GM18868 (cell line): ENCODE data around the gene SNRPA1.

Experiments used
- ATAC-seq: cut with Tn5 transposase; IDR thresholded peaks from one replicate; pipeline ENCODE4 v1.9.1; 2021; ENCODE audit warnings: mild to moderate bottlenecking, moderate library complexity; ENCODE audit not compliant: unreplicated experiment

The SNRPA1 gene

DNA sequence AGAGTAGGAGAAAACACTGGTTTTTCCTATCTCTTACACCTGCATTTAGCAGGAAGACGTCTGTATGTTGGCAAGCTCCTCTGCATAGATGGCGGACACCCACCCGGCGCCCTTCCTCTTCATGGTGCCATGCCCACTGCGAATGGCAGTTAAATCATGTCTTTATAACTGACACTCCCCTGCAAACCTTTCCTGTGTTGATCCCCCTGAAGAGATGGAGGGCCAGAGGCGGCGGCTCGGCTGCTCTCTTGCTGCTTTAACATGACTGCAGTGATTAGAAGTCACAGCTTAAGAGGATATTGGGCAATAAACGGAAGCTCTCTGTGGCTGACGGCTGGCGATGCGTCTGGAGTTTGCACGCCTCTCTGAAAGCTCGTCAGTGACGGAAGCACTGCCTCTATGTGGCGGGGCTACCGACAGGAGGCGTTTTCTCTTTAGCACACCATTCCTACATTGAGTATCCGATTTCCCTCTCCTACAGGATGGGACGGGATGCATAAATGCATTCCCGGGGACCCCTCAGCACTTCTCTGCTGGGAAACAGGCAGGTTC lies 25.5 kb upstream of the SNRPA1 start:
- ATAC-seq = no peak

DNA sequence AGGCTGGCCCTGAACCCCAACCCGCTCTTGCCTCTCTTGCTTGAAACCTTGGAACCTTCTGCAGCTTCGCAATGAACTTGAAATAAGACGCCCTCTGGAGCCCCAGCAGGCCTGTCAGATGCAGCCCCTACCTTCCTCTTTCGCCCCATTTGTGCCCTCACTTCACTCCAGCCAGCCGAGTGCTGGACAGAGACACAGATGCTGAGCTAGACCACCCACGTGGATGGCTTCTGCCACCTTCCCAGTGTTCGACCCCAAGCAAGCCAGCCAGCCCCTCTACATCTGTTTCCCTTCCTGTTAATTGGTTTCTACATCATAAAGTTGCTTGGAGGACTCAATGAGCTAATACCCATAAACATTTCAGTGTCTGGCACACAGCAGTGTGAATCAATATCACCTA lies 23.8 kb upstream of the SNRPA1 start:
- no peak for ATAC-seq

DNA sequence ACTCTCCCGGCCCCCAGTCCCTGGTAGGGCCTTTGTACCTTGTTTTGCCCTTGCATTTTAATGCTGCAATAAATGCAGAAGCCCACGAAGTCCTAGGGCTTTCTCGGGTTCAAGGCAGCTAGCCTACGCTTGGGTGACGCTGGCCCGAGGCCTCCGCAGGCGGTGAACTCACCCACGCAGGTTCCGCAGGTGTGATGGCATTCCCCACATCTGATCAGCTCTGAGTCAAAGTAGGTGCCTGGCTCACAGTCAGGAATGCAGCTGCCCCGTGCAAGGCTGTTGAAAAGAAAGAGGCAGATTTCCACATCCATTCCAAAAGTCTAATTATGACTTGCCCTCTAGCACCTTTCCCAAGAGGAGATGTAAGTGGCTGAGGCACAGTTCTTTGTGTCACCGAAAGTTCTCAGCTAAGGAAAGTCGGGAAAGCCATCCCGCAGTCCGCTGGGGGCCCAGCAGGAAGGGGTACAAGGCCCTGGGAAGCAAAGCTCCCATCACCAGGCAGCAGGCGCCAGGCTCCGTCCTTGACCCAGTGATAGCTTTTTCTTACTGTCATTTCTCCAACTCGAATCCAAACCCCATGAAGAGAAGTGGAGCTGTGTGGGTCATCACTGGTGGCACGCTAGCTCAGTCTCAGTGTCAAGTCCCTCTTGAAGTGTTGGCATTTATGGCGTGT lies 23.2 kb upstream of the SNRPA1 start:
- ATAC-seq = no peak

DNA sequence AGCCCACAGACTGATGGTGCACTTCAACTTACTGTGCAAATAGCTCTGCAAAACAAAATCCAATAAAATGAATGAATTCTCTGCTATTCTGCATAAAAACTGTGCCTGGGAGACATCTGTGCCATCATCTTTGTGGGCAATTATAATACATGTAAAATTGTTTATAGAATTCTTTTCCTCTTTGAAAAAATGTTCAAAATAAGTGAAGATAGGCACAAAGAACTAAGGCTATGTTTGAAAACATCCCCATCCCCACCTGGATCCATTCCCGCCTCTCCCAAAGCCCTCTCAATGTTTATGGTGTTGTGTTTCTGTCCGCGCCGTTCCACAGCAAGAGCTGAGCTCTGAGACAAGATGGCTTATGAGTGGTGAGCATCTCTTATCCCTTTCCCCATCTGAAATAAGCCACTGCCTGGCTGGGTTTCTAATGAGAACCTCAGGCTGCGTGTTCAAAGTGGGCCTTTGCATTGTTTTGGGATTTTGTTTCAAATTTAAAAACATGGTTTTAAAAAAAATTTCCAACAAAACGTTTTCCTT lies 22.4 kb upstream of the SNRPA1 start:
- no peak for ATAC-seq

DNA sequence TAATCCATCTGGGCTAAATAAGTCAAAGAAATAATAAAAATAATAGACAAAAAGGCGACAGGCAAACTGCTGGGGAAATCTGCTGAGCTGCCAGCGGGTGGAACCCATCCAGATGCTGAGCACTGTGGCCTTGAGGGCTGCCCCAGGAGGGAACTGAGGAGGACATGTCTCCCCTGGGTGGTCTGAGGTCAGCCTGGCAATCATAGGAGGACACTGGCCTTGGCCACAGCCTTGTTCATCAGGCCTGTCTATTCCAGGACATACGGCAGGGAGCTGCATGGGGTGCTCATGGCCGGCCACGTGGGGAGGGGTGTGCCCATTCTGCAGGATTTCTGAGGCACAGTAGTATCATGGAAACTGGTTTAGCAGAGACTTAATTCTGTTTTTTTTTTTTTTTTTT lies 21.5 kb upstream of the SNRPA1 start:
- ATAC-seq = no peak

DNA sequence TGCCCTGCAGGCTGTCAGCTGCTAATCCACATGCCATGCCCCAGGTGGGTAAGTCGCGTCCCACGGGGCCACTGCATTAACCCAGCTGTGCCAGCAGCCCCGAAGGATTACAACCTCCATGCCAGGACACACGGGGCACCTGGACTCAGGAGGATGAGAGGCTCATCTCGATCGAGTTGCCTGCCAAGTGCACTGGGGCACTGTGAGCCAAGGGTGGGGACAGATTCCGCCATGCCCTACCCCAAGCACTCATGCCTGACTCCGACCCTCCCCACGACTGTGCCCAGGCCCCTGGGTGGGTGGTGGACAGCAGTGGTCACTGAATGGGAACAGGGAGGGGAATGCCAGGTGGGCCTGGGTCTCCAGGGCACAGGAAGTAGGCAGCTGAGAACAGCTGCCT lies 20.7 kb upstream of the SNRPA1 start:
- ATAC-seq = no peak

DNA sequence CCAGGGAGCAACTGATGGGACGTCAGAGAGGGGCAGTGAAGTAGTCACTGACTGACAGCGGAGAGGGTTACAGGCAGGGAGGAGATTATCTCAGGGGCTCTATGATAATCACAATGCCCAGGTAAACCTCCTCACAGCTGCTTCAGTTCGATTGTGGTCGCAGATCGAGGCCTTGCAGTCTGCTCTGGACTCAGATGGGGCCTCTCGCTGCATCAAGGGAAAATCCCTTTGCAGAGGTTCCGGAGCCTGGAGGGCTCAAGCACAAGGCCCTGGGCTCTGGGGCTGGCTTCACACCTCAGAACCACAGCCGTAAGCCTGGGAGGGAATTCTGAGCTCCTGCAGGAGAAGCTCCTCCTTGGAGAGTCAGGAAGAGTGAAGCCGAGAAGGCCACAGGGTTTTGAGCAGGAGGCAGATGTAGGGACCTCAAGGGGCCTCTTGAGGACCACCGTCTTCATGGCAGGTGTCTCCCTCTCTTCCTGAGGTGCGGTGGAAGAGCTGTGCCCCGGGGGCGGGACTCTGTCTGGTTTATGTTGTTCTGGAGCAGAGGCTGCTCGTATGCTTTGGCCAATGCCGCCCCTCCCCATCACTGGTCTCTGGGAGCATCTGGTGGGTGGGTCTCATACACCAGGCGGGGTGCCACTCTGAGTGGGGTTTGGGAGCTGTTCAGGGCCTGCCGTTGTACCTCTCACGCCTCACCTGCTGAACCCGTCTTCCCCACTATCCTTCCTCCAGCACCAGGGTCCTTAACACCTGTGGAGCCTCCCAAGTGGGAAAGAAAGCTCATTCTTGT lies 19.5 kb upstream of the SNRPA1 start:
- ATAC-seq = no peak

DNA sequence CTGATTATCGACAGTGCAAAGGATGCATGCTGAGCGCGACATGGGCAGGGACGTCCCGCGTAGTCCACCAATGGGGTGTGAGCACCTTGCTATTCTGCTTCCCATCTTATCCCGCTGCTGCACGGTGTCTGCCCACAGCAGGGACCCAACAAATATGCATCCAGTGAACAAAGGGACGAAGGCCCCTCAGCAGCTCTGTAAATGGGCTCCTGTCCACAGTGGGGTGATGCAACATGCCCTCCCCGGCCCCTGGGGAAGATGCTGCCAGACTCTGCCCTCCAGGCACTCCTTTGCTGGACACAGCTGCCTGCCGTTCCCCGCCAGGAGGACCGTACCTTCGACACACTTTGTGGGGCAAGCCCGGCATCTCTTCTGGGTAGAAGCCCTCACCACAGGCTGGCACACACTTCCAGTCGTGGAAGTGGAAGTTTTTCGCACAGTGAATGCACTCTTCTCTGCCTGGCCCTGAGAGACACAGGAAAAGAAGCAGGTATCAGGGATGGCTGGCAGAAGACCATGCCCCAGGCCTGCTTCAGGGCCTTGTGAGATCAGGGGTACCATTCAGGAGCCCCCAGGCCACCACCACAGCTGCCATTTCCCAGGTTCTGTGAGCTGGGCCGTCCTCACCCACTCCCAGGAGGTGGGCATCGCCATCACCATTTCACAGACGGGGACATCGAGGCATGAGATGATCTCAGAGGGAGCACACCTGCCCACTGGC lies 18.2 kb upstream of the SNRPA1 start:
- ATAC-seq = no peak

DNA sequence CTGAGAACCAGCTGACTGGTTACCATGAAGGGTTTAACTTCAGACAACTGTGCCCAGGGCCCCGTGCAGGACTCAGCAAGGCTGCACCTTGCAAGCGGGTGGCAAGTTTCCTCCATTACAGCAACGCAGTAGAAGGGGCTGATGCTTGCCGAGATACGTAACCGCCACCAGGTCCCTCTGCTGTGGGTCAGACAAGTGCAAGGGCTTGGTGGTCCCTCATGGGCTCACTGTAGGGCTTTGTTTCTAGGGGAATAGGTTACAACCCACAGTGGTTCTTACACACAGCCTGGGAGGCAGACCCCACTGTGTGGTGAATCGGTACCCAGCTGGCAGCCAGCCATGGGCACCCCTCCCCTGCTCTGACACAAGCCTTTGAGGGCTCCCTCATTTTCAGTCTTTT lies 15.5 kb upstream of the SNRPA1 start:
- ATAC-seq = no peak

DNA sequence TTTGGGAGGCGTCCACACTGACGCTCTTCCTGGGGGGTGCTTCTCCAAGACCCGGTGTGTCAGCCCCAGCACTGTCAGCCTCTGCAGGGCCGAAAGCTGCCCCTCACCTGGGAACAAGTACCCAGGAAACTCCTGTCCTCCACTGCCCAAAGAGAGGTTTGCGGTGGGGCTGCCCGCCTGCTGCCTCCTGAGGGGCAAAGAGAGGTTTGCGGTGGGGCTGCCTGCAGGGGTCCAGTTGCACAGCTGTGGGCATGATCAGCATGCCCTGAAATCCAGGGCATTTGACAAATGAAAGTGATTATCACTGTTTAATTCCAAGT lies 15.1 kb upstream of the SNRPA1 start:
- no peak for ATAC-seq

DNA sequence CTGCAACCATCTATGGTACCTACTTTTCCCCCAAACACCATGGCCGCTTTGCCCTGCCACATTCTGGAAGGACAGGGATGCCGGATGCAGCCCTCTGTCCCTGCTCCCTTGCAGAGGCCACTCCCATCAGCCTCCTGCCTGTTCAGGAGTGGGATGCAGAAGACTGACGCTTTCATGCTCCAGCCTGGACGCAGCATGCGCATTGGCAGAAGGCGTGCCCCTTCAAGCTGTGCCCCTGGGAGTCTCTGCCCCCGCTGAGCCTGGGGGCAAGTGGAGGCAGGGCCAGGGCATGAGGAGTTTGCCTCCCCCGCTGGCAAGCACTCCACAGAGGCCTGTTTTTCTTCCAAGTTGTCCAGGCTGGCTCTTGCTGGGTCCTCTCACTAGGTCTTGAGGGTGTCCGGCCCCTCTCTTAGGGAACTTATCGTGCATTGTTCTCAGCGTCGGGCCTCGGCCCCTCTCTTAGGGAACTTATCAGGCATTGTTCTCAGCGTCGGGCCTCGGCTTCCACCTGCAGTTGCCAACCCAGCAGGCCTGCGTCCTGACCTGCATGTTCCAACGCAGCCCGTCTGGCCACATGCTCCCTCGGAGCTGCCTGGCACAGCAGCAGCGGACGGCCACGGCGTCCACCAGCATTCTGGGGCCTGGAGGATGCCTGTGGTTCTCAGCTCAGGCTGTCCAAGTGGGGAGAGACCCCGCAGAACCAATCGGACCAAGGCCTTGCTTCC lies 14.6 kb upstream of the SNRPA1 start:
- no peak for ATAC-seq

DNA sequence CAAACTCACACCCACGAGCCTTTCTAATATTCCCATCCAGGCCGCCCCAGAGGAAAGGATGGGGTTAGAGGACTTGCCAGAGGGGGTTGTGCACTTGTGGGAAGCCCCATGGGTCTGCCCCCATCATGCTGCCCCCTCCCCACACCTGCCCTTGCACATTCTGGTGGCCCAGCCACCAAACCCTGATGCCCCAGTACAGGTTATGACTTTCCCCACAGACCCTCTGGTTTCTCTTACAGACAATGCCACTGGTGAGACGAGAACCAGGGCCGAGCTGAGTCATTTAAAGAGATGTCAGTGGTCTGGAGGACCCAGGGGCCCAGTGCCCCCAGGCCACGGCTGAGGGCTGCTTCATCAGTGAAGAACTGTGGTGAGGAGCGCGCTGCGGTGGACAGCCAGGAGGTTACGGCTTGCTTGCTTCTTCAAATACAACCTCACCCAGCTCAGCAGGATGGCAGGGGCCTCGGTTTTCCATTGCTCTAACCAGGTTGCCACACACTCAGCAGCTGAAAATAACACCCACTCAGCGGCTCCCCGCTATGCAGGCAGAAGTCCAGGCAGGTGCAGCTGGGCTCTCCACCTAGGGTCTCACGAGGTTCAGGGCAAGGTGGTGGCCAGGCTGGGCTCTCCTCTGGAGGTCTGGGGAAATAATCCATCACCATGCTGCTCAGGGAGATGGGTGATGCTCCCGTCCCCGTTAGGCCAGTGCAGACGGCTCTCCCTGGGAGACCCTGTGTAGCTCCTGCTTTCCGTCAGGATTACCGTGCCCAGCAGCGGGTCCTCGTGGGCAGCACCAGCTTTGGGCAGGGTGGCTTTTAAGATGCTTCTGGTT lies 13.8 kb upstream of the SNRPA1 start:
- no peak for ATAC-seq

DNA sequence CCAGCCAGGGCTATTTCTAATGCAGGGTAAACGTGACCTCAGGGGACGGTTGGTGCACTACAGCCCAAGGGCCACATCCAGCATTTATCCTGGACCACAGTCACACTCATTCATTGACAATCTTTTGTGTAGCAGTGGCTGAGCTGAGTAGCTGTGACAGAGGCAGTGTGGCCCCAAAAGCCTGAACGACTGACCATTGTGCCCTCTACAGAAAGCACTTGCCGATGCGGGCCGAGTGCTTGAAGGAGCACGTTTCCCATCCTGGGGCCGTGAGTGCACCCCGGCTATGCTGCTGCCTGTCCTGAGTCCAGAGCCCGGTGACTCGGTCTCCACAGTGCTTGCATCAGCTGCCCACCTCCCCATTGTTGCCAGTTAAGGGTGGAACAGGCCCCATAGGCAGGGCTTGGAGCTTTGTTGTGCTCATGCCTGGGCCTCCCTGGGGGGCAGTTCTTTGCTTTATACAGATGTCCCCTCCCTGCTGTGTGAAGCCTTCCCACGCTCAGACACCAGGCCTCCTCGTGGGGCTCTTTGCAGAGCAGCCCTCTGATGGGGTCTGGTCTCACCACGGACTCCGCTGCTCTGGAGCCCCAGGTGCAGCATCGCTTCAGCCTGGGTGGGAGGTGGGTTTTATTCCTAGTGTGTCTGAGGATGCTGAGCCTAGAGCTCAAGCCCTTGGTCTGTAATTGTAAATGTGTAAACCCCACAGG lies 13.0 kb upstream of the SNRPA1 start:
- ATAC-seq = no peak

DNA sequence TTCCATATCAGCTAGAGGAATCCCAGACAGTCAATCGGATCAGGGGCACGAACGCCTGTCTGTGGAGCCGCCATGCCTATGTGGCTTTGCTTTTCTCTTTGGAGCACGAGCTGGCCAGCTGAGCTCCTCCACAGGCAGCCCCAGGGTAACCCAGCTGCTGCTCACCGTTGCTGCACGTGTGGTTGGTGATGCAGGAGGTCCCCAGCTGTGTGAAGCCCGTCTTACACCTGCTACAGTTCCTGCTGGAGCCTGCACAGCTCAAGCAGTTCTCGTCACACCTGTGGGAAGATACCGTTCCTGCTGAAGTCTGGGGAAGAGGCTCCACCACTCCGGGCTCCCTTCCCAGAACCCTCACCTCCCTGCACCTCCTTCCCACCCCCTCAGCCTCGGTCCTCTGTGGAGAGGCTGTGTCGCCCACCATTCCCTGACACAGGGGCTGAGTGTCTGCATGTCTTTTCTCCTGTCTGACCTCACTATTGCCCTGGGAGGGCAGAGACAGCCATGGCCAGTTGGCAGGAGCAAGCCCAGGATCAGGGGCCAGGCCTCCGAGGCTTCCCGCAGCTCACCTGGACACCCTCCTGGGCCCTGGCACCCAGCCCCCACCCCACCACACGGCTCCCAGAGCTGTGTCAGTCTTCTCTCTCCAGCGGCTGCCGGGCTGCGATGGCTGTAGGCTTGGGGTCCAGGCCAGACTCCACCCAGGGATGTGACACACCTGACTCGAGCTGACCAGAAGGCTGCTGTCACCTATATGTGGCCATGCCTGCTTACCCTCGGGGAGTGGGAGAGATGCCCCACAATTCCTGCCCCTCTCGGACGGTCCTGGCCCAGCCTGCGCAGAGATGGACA lies 12.2 kb upstream of the SNRPA1 start:
- ATAC-seq = no peak

DNA sequence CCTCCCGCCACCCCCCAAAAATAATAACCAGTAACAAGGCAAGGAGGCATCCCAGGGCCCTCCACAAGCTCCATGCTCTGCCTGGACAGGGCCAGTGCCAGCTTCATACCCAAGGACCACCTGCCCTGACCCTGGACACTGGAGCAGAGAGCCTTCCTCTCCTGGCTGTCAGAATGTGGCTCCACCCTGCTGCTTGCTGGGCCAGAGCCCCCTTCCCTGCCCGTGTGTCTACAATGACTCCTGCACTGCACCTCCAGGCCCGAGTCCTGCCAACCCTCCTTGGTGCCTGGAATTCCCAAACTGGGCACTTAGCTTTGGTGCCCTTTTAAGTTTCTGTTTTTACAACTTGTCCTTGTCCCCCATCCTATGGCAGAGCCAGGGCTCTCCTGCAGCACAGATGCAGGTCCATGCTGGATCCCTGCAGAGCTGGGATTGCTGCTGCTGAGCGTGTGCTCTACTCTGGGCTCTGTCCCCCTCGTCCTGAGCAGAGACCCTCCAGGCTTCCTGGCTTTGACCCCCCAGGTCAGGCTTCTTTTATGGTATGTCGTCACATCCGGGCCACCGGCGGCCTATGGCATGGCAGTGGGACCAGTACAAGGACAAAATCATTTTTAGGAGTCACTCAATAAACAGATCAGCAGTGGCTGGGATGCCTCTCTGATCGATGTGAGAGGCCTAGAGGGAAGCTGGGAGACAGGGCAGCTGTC lies 11.4 kb upstream of the SNRPA1 start:
- ATAC-seq = no peak

DNA sequence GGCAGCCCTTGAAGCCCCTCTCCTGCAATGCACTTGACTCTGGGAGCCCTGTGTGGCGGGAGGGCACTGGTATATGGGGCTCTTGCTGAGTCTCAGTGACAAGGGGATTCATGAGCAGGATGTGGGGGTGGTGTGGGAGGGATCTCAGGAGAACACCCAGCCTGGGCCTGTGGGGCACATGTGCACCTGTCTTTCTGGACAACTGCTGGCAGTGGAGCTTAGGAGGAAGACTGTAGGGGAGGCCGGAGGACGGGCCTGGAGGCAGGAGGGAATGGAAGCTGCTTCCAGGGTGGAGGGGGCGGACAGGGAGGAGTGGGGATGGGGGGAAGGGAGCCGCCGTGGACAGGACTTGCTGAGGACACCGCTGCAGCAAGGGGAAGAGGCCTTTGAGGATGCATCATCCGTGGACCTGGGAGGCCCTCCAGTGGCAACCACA lies 10.8 kb upstream of the SNRPA1 start:
- ATAC-seq = no peak

DNA sequence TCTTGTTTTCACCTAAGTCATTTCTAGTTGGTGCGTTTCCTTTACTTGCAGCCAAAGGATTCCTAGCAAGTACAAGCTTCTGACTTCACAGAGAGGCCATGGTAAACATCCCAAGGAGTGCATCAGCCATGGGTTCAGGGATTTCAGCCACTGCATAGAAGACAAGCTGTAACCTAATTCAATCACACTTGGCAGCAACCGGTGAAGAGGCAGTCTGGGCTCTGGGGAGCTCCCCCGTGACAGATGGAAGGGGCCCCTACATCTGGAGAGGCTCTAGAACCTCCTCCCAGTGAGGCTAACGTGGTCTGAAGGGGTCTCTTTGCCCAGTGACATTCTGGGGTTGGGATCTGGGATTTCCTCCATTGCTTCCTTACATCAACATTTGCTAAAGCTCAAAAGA lies 8.4 kb upstream of the SNRPA1 start:
- no peak for ATAC-seq
